Measurements from ENCODE around the gene TMEM205.
A peak's percentile ranks its signal among the peaks of the same experiment; 100 is the strongest.
"Not testable (repeated sequence)": the region's sequence is repeated elsewhere in the genome, so short reads cannot be mapped to it uniquely, and the experiment has no call there.

The TMEM205 gene

GRCh38 chr19:11364296-11364904 is 18.3 kb upstream of the TMEM205 start:
- H3K36me3 ChIP-seq (ENCODE audit: control insufficient read depth, insufficient read depth, low read length) = peaks cover 3% of the 10 kb centered on the region
- no peaks in the 10 kb centered on the region for H3K4me1 ChIP-seq (ENCODE audit: control insufficient read depth, insufficient read depth, low read length)
- no peak overlapping the region for H3K27ac ChIP-seq (ENCODE audit: low read depth, low read length)
- H3K4me3 ChIP-seq (ENCODE audit: low read length) = no peak overlapping the region
- no peak overlapping the region for H3K9ac ChIP-seq (ENCODE audit: low read length)
- H3K27me3 ChIP-seq (ENCODE audit: control insufficient read depth, insufficient read depth, low read length) = no peaks in the 10 kb centered on the region

- H3K4me3 ChIP-seq (ENCODE audit: low read length) = no peak overlapping the region
- H3K4me1 ChIP-seq (ENCODE audit: control insufficient read depth, insufficient read depth, low read length) = no peaks in the 10 kb centered on the region
- H3K27me3 ChIP-seq (ENCODE audit: control insufficient read depth, insufficient read depth, low read length) = no peaks in the 10 kb centered on the region
- peaks cover 6% of the 10 kb centered on the region for H3K36me3 ChIP-seq (ENCODE audit: control insufficient read depth, insufficient read depth, low read length)
- H3K9ac ChIP-seq (ENCODE audit: low read length) = no peak overlapping the region
- H3K27ac ChIP-seq (ENCODE audit: low read depth, low read length) = no peak overlapping the region
Measured at GRCh38 chr19:11363881-11364280, 17.8 kb upstream of the TMEM205 start.

GRCh38 chr19:11361771-11362731 is 16.0 kb upstream of the TMEM205 start:
- H3K4me3 ChIP-seq (ENCODE audit: low read length) = no peak overlapping the region
- H3K27me3 ChIP-seq (ENCODE audit: control insufficient read depth, insufficient read depth, low read length) = no peaks in the 10 kb centered on the region
- no peak overlapping the region for H3K27ac ChIP-seq (ENCODE audit: low read depth, low read length)
- no peak overlapping the region for H3K9ac ChIP-seq (ENCODE audit: low read length)
- no peaks in the 10 kb centered on the region for H3K4me1 ChIP-seq (ENCODE audit: control insufficient read depth, insufficient read depth, low read length)
- H3K36me3 ChIP-seq (ENCODE audit: control insufficient read depth, insufficient read depth, low read length) = peaks cover 6% of the 10 kb centered on the region

- Histone ChIP-seq H3K36me3 (ENCODE audit: control insufficient read depth, insufficient read depth, low read length) (peaks cover 6% of the 10 kb centered on the region), H3K4me1 (ENCODE audit: control insufficient read depth, insufficient read depth, low read length) (peaks cover under 1% of the 10 kb centered on the region), H3K27ac (ENCODE audit: low read depth, low read length) (no peak overlapping the region), H3K9ac (ENCODE audit: low read length) (no peak overlapping the region), H3K4me3 (ENCODE audit: low read length) (no peak overlapping the region), H3K27me3 (ENCODE audit: control insufficient read depth, insufficient read depth, low read length) (no peaks in the 10 kb centered on the region)
Measured at GRCh38 chr19:11361037-11361770, 15.1 kb upstream of the TMEM205 start.

GRCh38 chr19:11359421-11359820 is 13.4 kb upstream of the TMEM205 start:
- no peak overlapping the region for H3K27ac ChIP-seq (ENCODE audit: low read depth, low read length)
- no peak overlapping the region for H3K9ac ChIP-seq (ENCODE audit: low read length)
- no peaks in the 10 kb centered on the region for H3K27me3 ChIP-seq (ENCODE audit: control insufficient read depth, insufficient read depth, low read length)
- H3K36me3 ChIP-seq (ENCODE audit: control insufficient read depth, insufficient read depth, low read length) = peaks cover 6% of the 10 kb centered on the region
- H3K4me3 ChIP-seq (ENCODE audit: low read length) = no peak overlapping the region
- peaks cover 4% of the 10 kb centered on the region for H3K4me1 ChIP-seq (ENCODE audit: control insufficient read depth, insufficient read depth, low read length)

GRCh38 chr19:11356676-11357550 is 10.8 kb upstream of the TMEM205 start:
- Histone ChIP-seq H3K4me3 (ENCODE audit: low read length) (peak overlapping the region; percentile 71), H3K9ac (ENCODE audit: low read length) (no peak overlapping the region), H3K4me1 (ENCODE audit: control insufficient read depth, insufficient read depth, low read length) (peaks cover 4% of the 10 kb centered on the region), H3K27ac (ENCODE audit: low read depth, low read length) (no peak overlapping the region), H3K27me3 (ENCODE audit: control insufficient read depth, insufficient read depth, low read length) (no peaks in the 10 kb centered on the region), H3K36me3 (ENCODE audit: control insufficient read depth, insufficient read depth, low read length) (peaks cover 6% of the 10 kb centered on the region)

GRCh38 chr19:11356074-11356397 is 10.0 kb upstream of the TMEM205 start:
- H3K4me3 ChIP-seq (ENCODE audit: low read length) = peak overlapping the region; percentile 71
- peaks cover 4% of the 10 kb centered on the region for H3K4me1 ChIP-seq (ENCODE audit: control insufficient read depth, insufficient read depth, low read length)
- H3K9ac ChIP-seq (ENCODE audit: low read length) = no peak overlapping the region
- H3K36me3 ChIP-seq (ENCODE audit: control insufficient read depth, insufficient read depth, low read length) = peaks cover 6% of the 10 kb centered on the region
- no peak overlapping the region for H3K27ac ChIP-seq (ENCODE audit: low read depth, low read length)
- no peaks in the 10 kb centered on the region for H3K27me3 ChIP-seq (ENCODE audit: control insufficient read depth, insufficient read depth, low read length)

GRCh38 chr19:11355160-11356073 is 9.3 kb upstream of the TMEM205 start, which contains the start of gene PLPPR2:
Gene PLPPR2, plus strand, starts transcription at chr19:11355432. Its CDS starts 2,242 bp downstream, at chr19:11357674.
- no peak within 1 kb of the TSS for H3K9ac ChIP-seq (ENCODE audit: low read length)
- H3K4me3 ChIP-seq (ENCODE audit: low read length) = peak within 1 kb of the TSS; percentile 71
- peaks cover 4% of the 10 kb centered on the region for H3K4me1 ChIP-seq (ENCODE audit: control insufficient read depth, insufficient read depth, low read length)
- peak within 1 kb of the TSS; percentile 11 for H3K27ac ChIP-seq (ENCODE audit: low read depth, low read length)
- H3K27me3 ChIP-seq (ENCODE audit: control insufficient read depth, insufficient read depth, low read length) = no peaks in the 10 kb centered on the region
- peaks cover 6% of the 10 kb centered on the region for H3K36me3 ChIP-seq (ENCODE audit: control insufficient read depth, insufficient read depth, low read length)

- not testable (repeated sequence) for H3K4me1 ChIP-seq (ENCODE audit: control insufficient read depth, insufficient read depth, low read length); H3K27me3 ChIP-seq (ENCODE audit: control insufficient read depth, insufficient read depth, low read length); H3K9ac ChIP-seq (ENCODE audit: low read length); H3K4me3 ChIP-seq (ENCODE audit: low read length); H3K36me3 ChIP-seq (ENCODE audit: control insufficient read depth, insufficient read depth, low read length); H3K27ac ChIP-seq (ENCODE audit: low read depth, low read length)
Measured at GRCh38 chr19:11354102-11354501, 8.0 kb upstream of the TMEM205 start.

GRCh38 chr19:11349171-11349570 is 3.1 kb upstream of the TMEM205 start:
- Histone ChIP-seq H3K4me3 (ENCODE audit: low read length) (no peak overlapping the region), H3K27me3 (ENCODE audit: control insufficient read depth, insufficient read depth, low read length) (no peaks in the 10 kb centered on the region), H3K36me3 (ENCODE audit: control insufficient read depth, insufficient read depth, low read length) (peaks cover 3% of the 10 kb centered on the region), H3K9ac (ENCODE audit: low read length) (no peak overlapping the region), H3K4me1 (ENCODE audit: control insufficient read depth, insufficient read depth, low read length) (peaks cover 13% of the 10 kb centered on the region), H3K27ac (ENCODE audit: low read depth, low read length) (no peak overlapping the region)

- no peak overlapping the region for H3K9ac ChIP-seq (ENCODE audit: low read length)
- H3K36me3 ChIP-seq (ENCODE audit: control insufficient read depth, insufficient read depth, low read length) = peaks cover 3% of the 10 kb centered on the region
- no peak overlapping the region for H3K4me3 ChIP-seq (ENCODE audit: low read length)
- peaks cover 13% of the 10 kb centered on the region for H3K4me1 ChIP-seq (ENCODE audit: control insufficient read depth, insufficient read depth, low read length)
- no peak overlapping the region for H3K27ac ChIP-seq (ENCODE audit: low read depth, low read length)
- H3K27me3 ChIP-seq (ENCODE audit: control insufficient read depth, insufficient read depth, low read length) = no peaks in the 10 kb centered on the region
Measured at GRCh38 chr19:11347546-11348039, 1.5 kb upstream of the TMEM205 start.
